HepG2 (cell line): ENCODE measurements around the gene KCNJ13. TPM values are rescaled to one million over a fixed set of nuclear protein-coding genes. Genes with fewer than 3 reads are reported as not detected.

Experiments used
- MAFG ChIP-seq: sonication (generic); formaldehyde crosslinking; IDR thresholded peaks from 2 replicates; pipeline ENCODE4 v1.5.1; 2020; ENCODE audit warnings: mild to moderate bottlenecking, missing genetic modification reagents
- NPAS2 ChIP-seq: sonication (generic); formaldehyde crosslinking; IDR thresholded peaks from 2 replicates; pipeline ENCODE4 v1.8.0; 2022; ENCODE audit warnings: mild to moderate bottlenecking, missing genetic modification reagents, borderline replicate concordance
- PAX8 ChIP-seq: sonication (generic); formaldehyde crosslinking; IDR thresholded peaks from 2 replicates; pipeline ENCODE4 v1.8.0; 2022; ENCODE audit warnings: mild to moderate bottlenecking, missing genetic modification reagents, borderline replicate concordance
- RELA ChIP-seq: sonication (generic); formaldehyde crosslinking; IDR thresholded peaks from 2 replicates; pipeline ENCODE4 v1.4.0; 2020; ENCODE audit warnings: missing genetic modification reagents
- TEAD2 ChIP-seq: sonication (generic); formaldehyde crosslinking; IDR thresholded peaks from 2 replicates; pipeline ENCODE4 v1.9.0; 2021; ENCODE audit warnings: missing genetic modification reagents
- ZFP37 ChIP-seq: sonication (generic); formaldehyde crosslinking; IDR thresholded peaks from 2 replicates; pipeline ENCODE4 v1.4.0; 2020; ENCODE audit warnings: missing genetic modification reagents, borderline replicate concordance
- ZFY ChIP-seq: sonication (generic); formaldehyde crosslinking; IDR thresholded peaks from 2 replicates; pipeline ENCODE4 v1.4.0; 2020; ENCODE audit warnings: missing genetic modification reagents
- ZNF792 ChIP-seq: IDR thresholded peaks from 2 replicates; pipeline ENCODE4 v1.6.1; 2016
- polyA plus RNA-seq, 8 experiments: library from polyadenylated mRNA; depleted of rRNA in 3 of 8; stranded (reverse) in 7 of 8; unstranded in 1 of 8; fragments of >200 nt; fragmentation: Illumina TruSeq in 4 of 8; extraction: Trizol in 4 of 8; gene quantifications; 2 replicates each; pipeline versions ENCODE4 v1.2.1 to v1.2.3, GENCODE V29; 2011 to 2016; ENCODE audit warnings: low read depth in 4 of 8, missing spikeins in 1 of 8, mixed read lengths in 1 of 8; ENCODE audit not compliant: insufficient read depth in 1 of 8
- total RNA-seq, 5 experiments: library from RNA; depleted of rRNA; stranded (reverse); fragments of >200 nt; fragmentation: Illumina TruSeq; extraction: Trizol; gene quantifications; 2 replicates each; pipeline ENCODE4 v1.2.3, GENCODE V29; 2016; ENCODE audit warnings: low read depth in 1 of 5
- TF ChIP-seq, protein P1 (sequence below): sonication (generic); formaldehyde crosslinking; IDR thresholded peaks from 2 replicates; pipeline ENCODE4 v1.5.0; 2020; ENCODE audit warnings: mild to moderate bottlenecking, low read depth, missing genetic modification reagents, borderline replicate concordance
- TF ChIP-seq, protein P2 (sequence below): sonication (generic); formaldehyde crosslinking; IDR thresholded peaks from 2 replicates; pipeline ENCODE4 v1.5.0; 2020; ENCODE audit warnings: mild to moderate bottlenecking, missing genetic modification reagents, moderate library complexity
- TF ChIP-seq, protein P3 (sequence below): sonication (generic); formaldehyde crosslinking; IDR thresholded peaks from 2 replicates; pipeline ENCODE4 v1.5.1; 2020; ENCODE audit warnings: mild to moderate bottlenecking, missing genetic modification reagents, moderate library complexity
- TF ChIP-seq, protein P4 (sequence below): sonication (generic); formaldehyde crosslinking; IDR thresholded peaks from 2 replicates; pipeline ENCODE4 v1.8.1; 2023; ENCODE audit warnings: mild to moderate bottlenecking, moderate library complexity, missing genetic modification reagents

KCNJ13 gene
- total and polyA plus RNA-seq, 2 of the 13 experiments (the other 11 are each of a cell fraction or from before 2014, with no cell fraction given): not detected

DNA sequence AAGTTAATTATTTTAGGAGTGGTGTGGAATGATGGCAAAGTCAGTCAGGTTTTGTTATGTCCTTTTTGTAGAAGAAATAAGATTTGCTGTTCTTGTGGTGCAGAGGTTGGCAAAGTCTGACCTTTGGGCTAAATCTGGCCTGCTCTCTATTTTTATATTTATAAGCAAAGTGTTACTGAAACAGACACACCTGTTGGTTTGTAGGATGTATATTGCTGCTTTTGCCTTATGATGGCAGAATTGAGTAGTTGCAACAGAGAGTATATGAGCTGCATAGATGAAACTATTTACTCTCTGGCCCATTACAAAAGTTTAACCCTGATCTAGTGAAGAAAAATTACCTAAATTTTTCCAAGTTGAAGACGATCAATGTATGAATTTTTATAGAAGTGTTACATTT is 34.1 kb upstream of the KCNJ13 start (continued):
- TF ChIP-seq, protein P1, sequence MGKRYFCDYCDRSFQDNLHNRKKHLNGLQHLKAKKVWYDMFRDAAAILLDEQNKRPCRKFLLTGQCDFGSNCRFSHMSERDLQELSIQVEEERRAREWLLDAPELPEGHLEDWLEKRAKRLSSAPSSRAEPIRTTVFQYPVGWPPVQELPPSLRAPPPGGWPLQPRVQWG (CRISPR knock-in tag): no peak
- TF ChIP-seq ZFY (CRISPR knock-in tag) (no peak), TEAD2 (CRISPR knock-in tag) (no peak), MAFG (CRISPR knock-in tag) (no peak), PAX8 (CRISPR knock-in tag) (no peak), NPAS2 (CRISPR knock-in tag) (no peak), RELA (CRISPR knock-in tag) (no peak), ZNF792 (CRISPR knock-in tag) (no peak), ZFP37 (CRISPR knock-in tag) (no peak)
- TF ChIP-seq, protein P2, sequence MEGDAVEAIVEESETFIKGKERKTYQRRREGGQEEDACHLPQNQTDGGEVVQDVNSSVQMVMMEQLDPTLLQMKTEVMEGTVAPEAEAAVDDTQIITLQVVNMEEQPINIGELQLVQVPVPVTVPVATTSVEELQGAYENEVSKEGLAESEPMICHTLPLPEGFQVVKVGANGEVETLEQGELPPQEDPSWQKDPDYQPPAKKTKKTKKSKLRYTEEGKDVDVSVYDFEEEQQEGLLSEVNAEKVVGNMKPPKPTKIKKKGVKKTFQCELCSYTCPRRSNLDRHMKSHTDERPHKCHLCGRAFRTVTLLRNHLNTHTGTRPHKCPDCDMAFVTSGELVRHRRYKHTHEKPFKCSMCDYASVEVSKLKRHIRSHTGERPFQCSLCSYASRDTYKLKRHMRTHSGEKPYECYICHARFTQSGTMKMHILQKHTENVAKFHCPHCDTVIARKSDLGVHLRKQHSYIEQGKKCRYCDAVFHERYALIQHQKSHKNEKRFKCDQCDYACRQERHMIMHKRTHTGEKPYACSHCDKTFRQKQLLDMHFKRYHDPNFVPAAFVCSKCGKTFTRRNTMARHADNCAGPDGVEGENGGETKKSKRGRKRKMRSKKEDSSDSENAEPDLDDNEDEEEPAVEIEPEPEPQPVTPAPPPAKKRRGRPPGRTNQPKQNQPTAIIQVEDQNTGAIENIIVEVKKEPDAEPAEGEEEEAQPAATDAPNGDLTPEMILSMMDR (CRISPR knock-in tag): no peak
- TF ChIP-seq, protein P3, sequence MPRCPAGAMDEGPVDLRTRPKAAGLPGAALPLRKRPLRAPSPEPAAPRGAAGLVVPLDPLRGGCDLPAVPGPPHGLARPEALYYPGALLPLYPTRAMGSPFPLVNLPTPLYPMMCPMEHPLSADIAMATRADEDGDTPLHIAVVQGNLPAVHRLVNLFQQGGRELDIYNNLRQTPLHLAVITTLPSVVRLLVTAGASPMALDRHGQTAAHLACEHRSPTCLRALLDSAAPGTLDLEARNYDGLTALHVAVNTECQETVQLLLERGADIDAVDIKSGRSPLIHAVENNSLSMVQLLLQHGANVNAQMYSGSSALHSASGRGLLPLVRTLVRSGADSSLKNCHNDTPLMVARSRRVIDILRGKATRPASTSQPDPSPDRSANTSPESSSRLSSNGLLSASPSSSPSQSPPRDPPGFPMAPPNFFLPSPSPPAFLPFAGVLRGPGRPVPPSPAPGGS (CRISPR knock-in tag): no peak
- TF ChIP-seq, protein P4, sequence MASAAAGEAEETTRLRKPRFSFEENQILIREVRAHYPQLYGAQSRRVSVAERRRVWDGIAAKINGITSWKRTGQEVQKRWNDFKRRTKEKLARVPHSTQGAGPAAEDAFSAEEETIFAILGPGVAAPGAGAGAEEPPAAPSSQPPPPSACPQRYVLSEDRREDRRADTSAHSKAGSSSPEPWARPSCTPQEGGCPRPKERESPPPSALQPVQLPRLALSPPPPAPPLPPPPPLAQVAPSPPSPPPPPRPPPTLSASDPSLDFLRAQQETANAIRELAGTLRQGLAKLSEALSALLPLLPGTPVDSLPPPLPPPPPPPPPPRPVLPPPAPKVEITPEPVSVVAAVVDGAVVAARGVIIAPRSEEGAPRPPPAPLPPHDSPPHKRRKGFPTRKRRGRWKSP (CRISPR knock-in tag): no peak
